HEK293 (cell line): ENCODE data around the gene LILRB2.
"Not testable (repeated sequence)": the region's sequence is repeated elsewhere in the genome, so short reads cannot be mapped to it uniquely, and the experiment has no call there.

Experiments used
- CTCF ChIA-PET: fragments of 350-600 bp; formaldehyde crosslinking; extraction: SDS; loops from one replicate; lab custom pipeline; 2021; ENCODE audit warnings: antibody characterized with exemption; lab: Yijun Ruan, JAX
- POLR2A ChIA-PET: fragments of 300-600 bp; formaldehyde crosslinking; extraction: SDS; loops from one replicate; lab custom pipeline; 2020; ENCODE audit warnings: antibody characterized with exemption, inconsistent platforms; lab: Yijun Ruan, JAX
- H3K27ac ChIP-seq: fragments of 200-500 bp; sonication (Bioruptor generic); 2 replicates; pipeline ENCODE4 v1.5.1; 2014; ENCODE audit warnings: low read depth, low read length, control low read depth, inconsistent platforms; ENCODE audit errors: extremely low read depth
- H3K36me3 ChIP-seq, 2 experiments: fragments of 200-500 bp in 1 of 2; sonication (Bioruptor generic) in 1 of 2; 1 replicate in 1 of 2; 2 replicates in 1 of 2; pipeline ENCODE4 v1.5.1; 2014 to 2017; ENCODE audit warnings: inconsistent platforms in 2 of 2, low read length in 2 of 2; ENCODE audit not compliant: control insufficient read depth in 2 of 2, insufficient read depth in 1 of 2
- H3K4me1 ChIP-seq: fragments of 200-500 bp; sonication (Bioruptor generic); 2 replicates; pipeline ENCODE4 v1.5.1; 2014; ENCODE audit warnings: mild to moderate bottlenecking, low read length, inconsistent platforms; ENCODE audit not compliant: control insufficient read depth, insufficient read depth
- H3K4me3 ChIP-seq: 2 replicates; pipeline ENCODE4 v1.5.1; 2011; ENCODE audit warnings: low read depth, mild to moderate bottlenecking, control low read depth, low read length, moderate library complexity
- H3K9me3 ChIP-seq: fragments of 200-500 bp; sonication (Bioruptor generic); 2 replicates; pipeline ENCODE4 v1.5.1; 2014; ENCODE audit warnings: low read depth, low read length, inconsistent platforms; ENCODE audit not compliant: control insufficient read depth, insufficient read depth
- BCL11B ChIP-seq: fragments of 450-650 bp; formaldehyde crosslinking; IDR thresholded peaks from 2 replicates; pipeline ENCODE4 v1.5.1; 2016; ENCODE audit warnings: low read depth, missing biosample characterization, missing genetic modification characterization
- HOXD13 ChIP-seq: sonication (generic); formaldehyde crosslinking; IDR thresholded peaks from 2 replicates; pipeline ENCODE4 v1.8.0; 2022; ENCODE audit warnings: missing genetic modification reagents, borderline replicate concordance
- KLF1 ChIP-seq: fragments of 450-650 bp; formaldehyde crosslinking; IDR thresholded peaks from 2 replicates; pipeline ENCODE4 v1.5.1; 2016; ENCODE audit warnings: missing biosample characterization, missing genetic modification characterization
- SP2 ChIP-seq: fragments of 450-650 bp; formaldehyde crosslinking; IDR thresholded peaks from 2 replicates; pipeline ENCODE4 v1.5.1; 2016; ENCODE audit warnings: missing biosample characterization, missing genetic modification characterization
- SP3 ChIP-seq: fragments of 450-650 bp; formaldehyde crosslinking; IDR thresholded peaks from 2 replicates; pipeline ENCODE4 v1.5.1; 2016; ENCODE audit warnings: missing biosample characterization, missing genetic modification characterization
- TCF7L2 ChIP-seq: IDR thresholded peaks from 2 replicates; pipeline ENCODE4 v1.6.1; 2011; ENCODE audit warnings: low read depth, mild to moderate bottlenecking, inconsistent platforms, low read length, moderate library complexity, borderline replicate concordance
- ZFHX2 ChIP-seq: fragments of 450-650 bp; formaldehyde crosslinking; conservative IDR thresholded peaks from 2 replicates; pipeline ENCODE4 v1.5.1; 2016; ENCODE audit warnings: missing biosample characterization, missing genetic modification characterization
- ZNF211 ChIP-seq: fragments of 450-650 bp; formaldehyde crosslinking; IDR thresholded peaks from 2 replicates; pipeline ENCODE4 v1.5.1; 2016; ENCODE audit warnings: low read depth, missing biosample characterization, missing genetic modification characterization
- ZNF473 ChIP-seq: fragments of 450-650 bp; formaldehyde crosslinking; IDR thresholded peaks from 2 replicates; pipeline ENCODE4 v1.5.1; 2017; ENCODE audit warnings: missing biosample characterization, missing genetic modification characterization
- ZNF610 ChIP-seq: fragments of 450-650 bp; formaldehyde crosslinking; IDR thresholded peaks from 2 replicates; pipeline ENCODE4 v1.5.1; 2016; ENCODE audit warnings: missing biosample characterization, missing genetic modification characterization, borderline replicate concordance
- ZNF621 ChIP-seq: fragments of 450-650 bp; formaldehyde crosslinking; IDR thresholded peaks from 2 replicates; pipeline ENCODE4 v1.5.1; 2017; ENCODE audit warnings: missing biosample characterization, missing genetic modification characterization
- ZXDB ChIP-seq: fragments of 450-650 bp; formaldehyde crosslinking; IDR thresholded peaks from 2 replicates; pipeline ENCODE4 v1.5.1; 2016; ENCODE audit warnings: missing biosample characterization, missing genetic modification characterization
- TF ChIP-seq, protein P1 (sequence below): fragments of 450-650 bp; formaldehyde crosslinking; IDR thresholded peaks from 2 replicates; pipeline ENCODE4 v1.5.1; 2016; ENCODE audit warnings: missing biosample characterization, missing genetic modification characterization
- TF ChIP-seq, protein P2 (sequence below): fragments of 450-650 bp; formaldehyde crosslinking; IDR thresholded peaks from 2 replicates; pipeline ENCODE4 v1.5.1; 2016; ENCODE audit warnings: missing biosample characterization, missing genetic modification characterization

LILRB2 gene

DNA sequence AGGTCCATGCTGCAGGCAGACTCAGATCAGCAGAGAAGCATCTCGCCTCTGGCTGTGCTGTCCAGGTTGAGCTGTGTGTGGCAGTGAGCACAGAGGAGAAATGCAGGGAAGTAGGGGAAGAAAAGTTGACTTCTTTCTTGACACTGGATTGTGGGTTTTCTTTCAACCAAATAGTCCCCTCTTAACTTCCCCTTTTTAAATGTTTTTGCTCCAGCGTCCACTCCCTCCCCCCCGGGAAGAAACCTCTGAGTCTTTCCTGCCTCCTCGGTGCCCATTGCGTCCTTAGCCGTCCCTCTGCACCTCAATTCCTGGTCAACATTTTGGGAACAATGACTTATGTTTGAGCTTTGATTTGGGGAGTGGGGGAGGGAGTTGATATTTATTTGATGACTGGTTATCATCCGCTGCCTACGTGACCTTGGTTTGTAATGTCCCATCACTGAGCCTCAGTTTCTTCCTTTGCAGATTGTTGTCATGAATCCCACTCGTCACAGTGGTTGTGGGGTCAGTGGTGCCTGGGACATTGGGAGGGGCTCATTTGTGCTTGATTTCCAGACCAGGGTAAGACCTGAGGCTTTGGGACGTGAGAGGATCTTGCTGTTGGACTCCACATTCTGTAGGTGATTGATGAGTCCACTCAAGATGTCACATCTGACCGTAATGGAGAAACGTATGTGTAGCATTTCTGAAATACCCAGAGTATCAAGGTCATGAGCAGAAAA is at the start of gene LILRB2:
Gene LILRB2, minus strand, starts transcription at position 104 of the 722 bp plus-strand sequence. CDS start 614 bp downstream, outside the sequence.
- POLR2A ChIA-PET = no interaction called here
- no peaks in the 10 kb centered on the region for H3K9me3 ChIP-seq
- H3K36me3 ChIP-seq = no peaks in the 10 kb centered on the region
- no peak within 1 kb of the TSS for H3K4me3 ChIP-seq
- TF ChIP-seq TCF7L2 (no peak), SP2 (no peak), ZNF610 (tag by site-specific recombination) (no peak), ZNF211 (no peak), ZNF473 (tag by site-specific recombination) (no peak), KLF1 (tag by site-specific recombination) (no peak), ZXDB (tag by site-specific recombination) (no peak), ZNF621 (tag by site-specific recombination) (no peak)
- TF ChIP-seq, all 188 proteins: peak for 0
- Histone ChIP-seq H3K27ac (no peak within 1 kb of the TSS), H3K4me1 (no peaks in the 10 kb centered on the region)
- CTCF ChIA-PET = no interaction called here

DNA sequence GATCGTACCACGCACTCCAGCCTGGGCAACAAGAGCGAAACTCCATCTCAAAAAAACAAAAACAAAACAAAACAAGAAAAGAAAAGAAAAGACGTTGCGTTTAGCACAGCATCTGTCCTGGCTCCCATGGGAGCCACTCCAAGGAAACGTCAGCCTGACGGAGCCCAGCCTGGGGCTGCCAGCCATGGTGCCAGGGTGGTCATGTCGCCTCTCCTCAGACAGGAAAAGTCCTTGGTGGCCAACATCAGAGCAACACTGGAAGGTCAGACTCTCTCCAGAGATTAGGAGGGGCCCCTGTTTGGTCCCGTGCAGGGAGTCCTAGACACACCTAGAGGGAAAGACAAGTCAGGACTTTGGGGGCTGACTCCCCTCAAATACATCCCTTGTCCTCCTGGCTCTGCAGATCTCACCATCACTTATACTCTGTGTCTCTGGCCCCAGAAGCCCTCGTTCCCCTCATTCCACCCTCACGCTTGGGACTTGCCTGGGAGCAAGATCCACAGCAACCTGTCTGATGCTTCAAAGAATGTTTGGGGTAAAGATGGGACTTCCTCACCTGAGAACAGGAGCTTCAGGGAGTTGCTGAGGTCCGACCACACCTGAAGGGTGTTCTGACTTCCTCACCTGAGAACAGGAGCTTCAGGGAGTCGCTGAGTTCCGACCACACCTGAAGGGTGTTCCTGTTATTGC is 48.7 kb upstream of the LILRB2 start:
- no peaks in the 10 kb centered on the region for H3K4me1 ChIP-seq
- no peak overlapping the region for H3K4me3 ChIP-seq
- no peaks in the 10 kb centered on the region for H3K36me3 ChIP-seq
- H3K27ac ChIP-seq = no peak overlapping the region
- TF ChIP-seq HOXD13 (CRISPR knock-in tag) = no peak
- no peak for TF ChIP-seq ZFHX2 (tag by site-specific recombination)
- no peak for TF ChIP-seq BCL11B (tag by site-specific recombination)
- TF ChIP-seq SP3 (tag by site-specific recombination) = no peak
- TF ChIP-seq, protein P1, sequence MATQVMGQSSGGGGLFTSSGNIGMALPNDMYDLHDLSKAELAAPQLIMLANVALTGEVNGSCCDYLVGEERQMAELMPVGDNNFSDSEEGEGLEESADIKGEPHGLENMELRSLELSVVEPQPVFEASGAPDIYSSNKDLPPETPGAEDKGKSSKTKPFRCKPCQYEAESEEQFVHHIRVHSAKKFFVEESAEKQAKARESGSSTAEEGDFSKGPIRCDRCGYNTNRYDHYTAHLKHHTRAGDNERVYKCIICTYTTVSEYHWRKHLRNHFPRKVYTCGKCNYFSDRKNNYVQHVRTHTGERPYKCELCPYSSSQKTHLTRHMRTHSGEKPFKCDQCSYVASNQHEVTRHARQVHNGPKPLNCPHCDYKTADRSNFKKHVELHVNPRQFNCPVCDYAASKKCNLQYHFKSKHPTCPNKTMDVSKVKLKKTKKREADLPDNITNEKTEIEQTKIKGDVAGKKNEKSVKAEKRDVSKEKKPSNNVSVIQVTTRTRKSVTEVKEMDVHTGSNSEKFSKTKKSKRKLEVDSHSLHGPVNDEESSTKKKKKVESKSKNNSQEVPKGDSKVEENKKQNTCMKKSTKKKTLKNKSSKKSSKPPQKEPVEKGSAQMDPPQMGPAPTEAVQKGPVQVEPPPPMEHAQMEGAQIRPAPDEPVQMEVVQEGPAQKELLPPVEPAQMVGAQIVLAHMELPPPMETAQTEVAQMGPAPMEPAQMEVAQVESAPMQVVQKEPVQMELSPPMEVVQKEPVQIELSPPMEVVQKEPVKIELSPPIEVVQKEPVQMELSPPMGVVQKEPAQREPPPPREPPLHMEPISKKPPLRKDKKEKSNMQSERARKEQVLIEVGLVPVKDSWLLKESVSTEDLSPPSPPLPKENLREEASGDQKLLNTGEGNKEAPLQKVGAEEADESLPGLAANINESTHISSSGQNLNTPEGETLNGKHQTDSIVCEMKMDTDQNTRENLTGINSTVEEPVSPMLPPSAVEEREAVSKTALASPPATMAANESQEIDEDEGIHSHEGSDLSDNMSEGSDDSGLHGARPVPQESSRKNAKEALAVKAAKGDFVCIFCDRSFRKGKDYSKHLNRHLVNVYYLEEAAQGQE (tag by site-specific recombination) = no peak
- TF ChIP-seq, protein P2, sequence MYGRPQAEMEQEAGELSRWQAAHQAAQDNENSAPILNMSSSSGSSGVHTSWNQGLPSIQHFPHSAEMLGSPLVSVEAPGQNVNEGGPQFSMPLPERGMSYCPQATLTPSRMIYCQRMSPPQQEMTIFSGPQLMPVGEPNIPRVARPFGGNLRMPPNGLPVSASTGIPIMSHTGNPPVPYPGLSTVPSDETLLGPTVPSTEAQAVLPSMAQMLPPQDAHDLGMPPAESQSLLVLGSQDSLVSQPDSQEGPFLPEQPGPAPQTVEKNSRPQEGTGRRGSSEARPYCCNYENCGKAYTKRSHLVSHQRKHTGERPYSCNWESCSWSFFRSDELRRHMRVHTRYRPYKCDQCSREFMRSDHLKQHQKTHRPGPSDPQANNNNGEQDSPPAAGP (tag by site-specific recombination) = no peak
- ChIA-PET POLR2A (no interaction called here), CTCF (interaction anchor here (0.7 to 1.6 kb wide), 2 partner anchors 62 to 266 kb away, joined by 3 to 5 read pairs; no protein-coding TSS in a partner anchor)
- no peaks in the 10 kb centered on the region for H3K9me3 ChIP-seq

DNA sequence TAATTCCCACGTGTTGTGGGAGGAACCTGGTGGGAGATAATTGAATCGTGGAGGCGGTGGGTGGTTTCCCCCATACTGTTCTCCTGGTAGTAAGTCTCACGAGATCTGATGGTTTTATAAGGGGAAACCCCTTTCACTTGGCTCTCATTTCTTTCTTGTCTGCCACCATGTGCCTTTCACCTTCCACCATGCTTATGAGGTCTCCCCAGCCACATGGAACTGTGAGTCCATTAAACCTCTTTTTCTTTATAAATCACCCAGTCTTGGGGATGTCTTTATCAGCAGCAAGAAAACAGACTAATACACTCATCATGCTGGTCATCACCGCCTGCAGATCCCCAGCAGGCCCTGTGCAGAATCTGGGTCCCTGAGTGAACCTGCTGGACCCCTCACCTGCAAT is 47.9 kb upstream of the LILRB2 start:
- H3K9me3 ChIP-seq, H3K4me3 ChIP-seq, H3K27ac ChIP-seq, H3K36me3 ChIP-seq, H3K4me1 ChIP-seq: not testable (repeated sequence)
- ChIA-PET POLR2A (interaction anchor here (0.5 kb wide), 1 partner anchor 101 kb away, joined by 4 read pairs; no protein-coding TSS in a partner anchor), CTCF (interaction anchor here (1.3 kb wide), 1 partner anchor 110 kb away, joined by 4 read pairs; no protein-coding TSS in a partner anchor)
